ENCODE measurements around the gene CNTNAP5.

Gene CNTNAP5

DNA sequence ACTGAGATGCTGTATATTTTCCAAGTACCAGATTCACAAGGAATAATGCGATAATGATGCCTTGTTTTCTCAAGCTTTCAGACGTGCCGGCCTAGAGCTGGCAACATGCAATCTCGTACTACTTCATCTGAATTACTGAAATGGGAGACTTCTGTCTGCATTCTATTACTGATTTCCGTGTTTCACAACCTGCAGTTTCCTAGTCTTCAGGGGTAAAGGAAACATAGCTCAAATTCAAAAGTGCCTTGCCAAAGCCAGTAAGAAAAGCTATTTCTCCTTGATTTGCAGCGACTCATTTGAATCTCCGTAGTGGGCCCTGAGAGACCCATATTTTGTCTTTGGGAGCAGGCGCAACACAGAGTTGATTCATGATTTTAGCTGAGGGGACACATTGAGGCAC is 289.0 kb downstream of the CNTNAP5 start:
- Histone ChIP-seq H3K4me3 (no peak overlapping the region), H3K27ac (no peak overlapping the region)
- DNase-seq (ENCODE audit: low spot score) = no peak
- TF ChIP-seq, protein P1, sequence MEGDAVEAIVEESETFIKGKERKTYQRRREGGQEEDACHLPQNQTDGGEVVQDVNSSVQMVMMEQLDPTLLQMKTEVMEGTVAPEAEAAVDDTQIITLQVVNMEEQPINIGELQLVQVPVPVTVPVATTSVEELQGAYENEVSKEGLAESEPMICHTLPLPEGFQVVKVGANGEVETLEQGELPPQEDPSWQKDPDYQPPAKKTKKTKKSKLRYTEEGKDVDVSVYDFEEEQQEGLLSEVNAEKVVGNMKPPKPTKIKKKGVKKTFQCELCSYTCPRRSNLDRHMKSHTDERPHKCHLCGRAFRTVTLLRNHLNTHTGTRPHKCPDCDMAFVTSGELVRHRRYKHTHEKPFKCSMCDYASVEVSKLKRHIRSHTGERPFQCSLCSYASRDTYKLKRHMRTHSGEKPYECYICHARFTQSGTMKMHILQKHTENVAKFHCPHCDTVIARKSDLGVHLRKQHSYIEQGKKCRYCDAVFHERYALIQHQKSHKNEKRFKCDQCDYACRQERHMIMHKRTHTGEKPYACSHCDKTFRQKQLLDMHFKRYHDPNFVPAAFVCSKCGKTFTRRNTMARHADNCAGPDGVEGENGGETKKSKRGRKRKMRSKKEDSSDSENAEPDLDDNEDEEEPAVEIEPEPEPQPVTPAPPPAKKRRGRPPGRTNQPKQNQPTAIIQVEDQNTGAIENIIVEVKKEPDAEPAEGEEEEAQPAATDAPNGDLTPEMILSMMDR (IDR thresholded peaks at IDR 0.05) = no peak

DNA sequence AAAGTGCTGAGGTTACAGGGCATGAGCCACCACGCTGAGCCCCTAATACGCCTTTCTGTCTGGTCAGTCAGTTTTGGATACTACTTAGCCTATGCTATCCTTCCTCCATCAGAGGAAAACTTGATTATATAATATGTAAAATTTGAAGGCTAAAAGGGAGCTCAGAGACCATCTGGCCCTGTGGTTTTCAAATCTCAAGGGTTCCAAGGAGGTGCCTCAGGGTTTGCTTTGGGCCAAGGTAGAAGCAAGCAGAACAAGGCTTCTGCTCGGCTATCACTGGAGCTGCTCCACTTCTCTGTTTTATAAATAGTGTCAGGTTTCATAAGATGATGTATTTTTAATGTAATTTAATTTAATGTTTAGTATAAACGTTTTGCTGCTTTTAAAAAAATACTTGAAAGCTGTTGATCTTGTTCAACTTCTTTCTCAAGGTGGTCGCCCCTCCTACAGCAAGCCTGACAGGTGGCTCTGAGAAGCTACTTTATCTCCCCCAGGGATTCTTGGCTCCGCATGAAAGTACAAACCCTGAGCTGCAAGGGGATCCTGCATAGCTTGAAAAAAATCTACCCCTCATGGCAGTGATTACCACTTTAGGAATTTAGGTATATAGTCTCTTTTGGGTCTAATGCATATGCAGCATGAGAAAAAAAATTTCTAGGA is 290.3 kb downstream of the CNTNAP5 start:
- no peak overlapping the region for H3K27ac ChIP-seq
- H3K4me3 ChIP-seq = no peak overlapping the region
- TF ChIP-seq, protein P1 (IDR thresholded peaks at IDR 0.05) = no peak
- no peak for DNase-seq (ENCODE audit: low spot score)

DNA sequence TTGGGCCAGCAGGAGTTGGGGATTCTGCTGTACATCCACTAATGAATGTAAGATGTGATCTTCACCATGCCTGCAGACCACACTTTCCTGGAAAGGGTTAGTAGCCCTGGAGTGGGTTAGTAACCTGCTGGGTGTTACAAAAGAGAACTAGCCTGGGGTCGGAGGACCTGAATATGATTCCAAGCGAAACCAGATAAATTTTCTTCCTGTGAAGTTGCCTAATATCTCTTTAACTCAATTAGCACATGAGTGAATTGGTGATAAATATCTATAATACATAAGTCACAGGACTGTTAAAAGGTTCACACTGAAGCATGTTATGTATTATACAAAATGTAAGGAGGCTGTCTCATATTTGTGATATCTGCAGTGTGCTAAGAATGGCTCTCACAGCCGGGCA is 291.0 kb downstream of the CNTNAP5 start:
- Histone ChIP-seq H3K27ac (no peak overlapping the region), H3K4me3 (no peak overlapping the region)
- TF ChIP-seq, protein P1 (IDR thresholded peaks at IDR 0.05) = no peak
- DNase-seq (ENCODE audit: low spot score) = no peak

DNA sequence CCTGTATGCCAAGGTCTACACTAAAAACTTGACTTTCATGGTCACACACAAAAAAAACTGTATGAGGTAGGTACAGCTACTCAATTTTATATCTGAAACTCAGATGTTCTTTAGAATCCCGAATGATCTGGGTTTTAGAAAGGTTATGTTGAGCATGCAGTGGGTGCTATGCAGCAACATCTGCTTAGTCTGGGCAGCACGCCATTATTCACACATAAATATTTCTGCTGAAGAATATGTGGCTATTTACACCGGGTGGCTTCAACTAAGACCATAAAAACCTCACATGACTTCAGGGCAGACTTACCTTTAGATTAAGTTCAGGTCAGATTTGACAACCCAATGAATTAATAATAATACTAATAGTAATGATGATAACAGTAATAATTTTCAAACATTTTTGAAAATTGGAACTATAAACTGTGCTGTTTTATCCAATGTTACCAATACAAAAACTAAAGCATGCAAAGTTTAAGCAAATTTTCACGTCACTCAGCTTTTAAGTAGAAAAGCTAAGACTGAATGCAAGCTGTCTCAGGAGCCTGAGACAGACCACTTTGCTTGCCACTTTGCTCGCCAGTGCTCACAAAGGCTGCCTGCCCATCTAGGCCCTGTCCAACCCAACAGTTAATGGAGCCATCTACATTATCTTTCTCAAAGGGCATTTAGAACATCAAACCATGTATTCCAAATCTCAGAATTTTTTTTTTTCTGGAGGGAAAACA is 292.0 kb downstream of the CNTNAP5 start:
- DNase-seq (ENCODE audit: low spot score) = no peak
- H3K4me3 ChIP-seq = no peak overlapping the region
- TF ChIP-seq, protein P1 (IDR thresholded peaks at IDR 0.05) = no peak
- H3K27ac ChIP-seq = no peak overlapping the region

DNA sequence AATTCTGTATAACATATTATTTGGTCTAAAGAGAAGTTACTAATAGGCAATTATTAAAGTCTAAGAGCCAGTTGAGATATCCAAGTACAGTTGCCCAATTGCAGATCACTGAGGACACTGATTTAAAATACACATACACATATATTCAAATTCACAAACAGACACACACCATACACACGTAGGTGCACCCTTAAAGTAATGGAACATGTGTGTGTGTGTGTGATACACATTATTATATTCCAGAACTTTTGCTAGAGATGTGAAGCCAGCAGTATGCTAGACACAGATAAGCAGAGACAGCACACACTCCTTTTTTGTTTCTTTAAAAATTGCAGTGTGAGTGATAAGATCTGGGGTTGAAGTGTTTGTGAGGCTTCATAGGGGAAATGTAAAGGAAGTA is 292.5 kb downstream of the CNTNAP5 start:
- no peak for DNase-seq (ENCODE audit: low spot score)
- Histone ChIP-seq H3K27ac (no peak overlapping the region), H3K4me3 (no peak overlapping the region)
- TF ChIP-seq, protein P1 (IDR thresholded peaks at IDR 0.05) = no peak

DNA sequence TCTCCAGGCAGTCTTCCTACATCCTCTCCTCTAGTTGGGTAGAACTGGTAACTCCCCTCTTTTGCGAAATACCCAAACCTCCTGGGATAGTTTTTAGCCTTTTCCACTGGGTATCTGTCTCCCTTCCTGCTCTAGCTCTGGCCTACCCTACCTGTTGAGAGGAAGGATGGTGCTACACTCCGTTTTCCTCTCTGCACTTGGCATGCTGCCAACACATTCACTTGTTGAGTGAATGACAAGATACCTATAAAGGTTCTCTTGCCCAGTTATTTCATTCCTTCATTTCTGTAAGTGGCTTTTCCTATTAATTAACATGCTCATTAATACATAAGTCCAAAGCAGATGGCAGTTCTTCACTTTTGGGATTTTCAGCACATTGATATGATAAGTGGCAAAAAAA is 293.8 kb downstream of the CNTNAP5 start:
- DNase-seq (ENCODE audit: low spot score) = no peak
- TF ChIP-seq, protein P1 (IDR thresholded peaks at IDR 0.05) = no peak
- Histone ChIP-seq H3K27ac (no peak overlapping the region), H3K4me3 (no peak overlapping the region)

DNA sequence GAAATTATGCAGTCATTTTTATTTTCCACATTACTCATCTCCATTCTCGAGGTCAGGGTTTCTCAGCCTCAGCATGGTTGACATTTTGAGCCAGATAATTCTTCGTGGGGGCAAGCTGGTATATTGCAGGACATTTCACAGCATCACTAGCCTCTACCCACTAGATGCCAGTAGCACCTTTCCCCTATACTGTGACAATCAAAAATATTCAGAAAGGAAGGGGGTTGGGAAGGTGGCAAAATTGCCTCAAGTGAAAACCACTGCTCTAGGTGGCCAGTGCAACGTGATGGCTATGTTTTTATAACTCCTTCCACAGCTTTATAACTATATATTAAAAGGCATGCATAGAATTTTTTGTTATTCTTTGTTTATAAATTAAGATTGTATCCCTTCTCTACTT is 294.5 kb downstream of the CNTNAP5 start:
- no peak overlapping the region for H3K4me3 ChIP-seq
- TF ChIP-seq, protein P1 (IDR thresholded peaks at IDR 0.05) = no peak
- DNase-seq (ENCODE audit: low spot score) = no peak
- H3K27ac ChIP-seq = no peak overlapping the region

Measured in coronary artery (tissue), 2 donors.